K562 (cell line): Measurements from ENCODE around the gene NTPCR. TPM values are rescaled to one million over a fixed set of nuclear protein-coding genes. Genes with fewer than 3 reads are reported as not detected.

ENCODE experiments used
- FOXJ3 ChIP-seq: sonication (generic); formaldehyde crosslinking; IDR thresholded peaks from 2 replicates; pipeline ENCODE4 v1.4.0; 2020; ENCODE audit warnings: mild to moderate bottlenecking, missing genetic modification reagents
- NEUROD1 ChIP-seq: fragments of 150-350 bp; IDR thresholded peaks from 2 replicates; pipeline ENCODE4 v1.6.1; 2014; ENCODE audit warnings: borderline replicate concordance, low read length, low read depth; ENCODE audit not compliant: partially characterized antibody
- ZNF764 ChIP-seq: fragments of 250-450 bp; sonication (Bioruptor Pico); IDR thresholded peaks from 2 replicates; pipeline ENCODE4 v1.4.0; 2020; ENCODE audit warnings: low read depth, mild to moderate bottlenecking, moderate library complexity
- polyA plus RNA-seq, 8 experiments: library from polyadenylated mRNA; depleted of rRNA in 4 of 8; stranded (reverse) in 5 of 8; unstranded in 3 of 8; fragments of >200 nt; fragmentation: Nextera tagmentation in 2 of 8; fragmentation: Illumina TruSeq in 1 of 8; extraction: Ambion mirVana in 2 of 8; extraction: Trizol in 1 of 8; gene quantifications; 2 replicates each; pipeline versions ENCODE4 v1.2.1 to v1.2.3, GENCODE V29; 2011 to 2014; ENCODE audit warnings: inconsistent platforms in 1 of 8, missing spikeins in 1 of 8
- total RNA-seq, 7 experiments: library from RNA; depleted of rRNA in 6 of 7; stranded (reverse); fragments of >200 nt in 6 of 7; fragmentation: Illumina TruSeq in 2 of 7; extraction: Trizol in 2 of 7; gene quantifications; 2 replicates each; pipeline versions ENCODE4 v1.2.1 to v1.2.3, GENCODE V29; 2011 to 2021; ENCODE audit warnings: low replicate concordance in 1 of 7
- TF ChIP-seq, protein P1 (sequence below), 2 experiments: fragments of 450-650 bp in 1 of 2; sonication (generic) in 1 of 2; formaldehyde crosslinking in 1 of 2; IDR thresholded peaks; 2 replicates each; pipeline versions ENCODE4 v1.7.1 to v1.9.0; 2016 to 2022; ENCODE audit warnings: inconsistent platforms in 1 of 2, mild to moderate bottlenecking in 1 of 2, missing genetic modification reagents in 1 of 2
- TF ChIP-seq, protein P2 (sequence below): sonication (generic); formaldehyde crosslinking; IDR thresholded peaks from 2 replicates; pipeline ENCODE4 v1.8.0; 2022; ENCODE audit warnings: mild to moderate bottlenecking, low read depth, missing genetic modification reagents
- TF ChIP-seq, protein P3 (sequence below): sonication (generic); formaldehyde crosslinking; IDR thresholded peaks from 2 replicates; pipeline ENCODE4 v1.8.1; 2023; ENCODE audit warnings: mild to moderate bottlenecking, missing genetic modification reagents

The NTPCR gene
- total and polyA plus RNA-seq, 9 of the 15 experiments (the other 6 are each of a cell fraction or from before 2014, with no cell fraction given), result 19.3 to 105 (median 48.8) TPM

DNA sequence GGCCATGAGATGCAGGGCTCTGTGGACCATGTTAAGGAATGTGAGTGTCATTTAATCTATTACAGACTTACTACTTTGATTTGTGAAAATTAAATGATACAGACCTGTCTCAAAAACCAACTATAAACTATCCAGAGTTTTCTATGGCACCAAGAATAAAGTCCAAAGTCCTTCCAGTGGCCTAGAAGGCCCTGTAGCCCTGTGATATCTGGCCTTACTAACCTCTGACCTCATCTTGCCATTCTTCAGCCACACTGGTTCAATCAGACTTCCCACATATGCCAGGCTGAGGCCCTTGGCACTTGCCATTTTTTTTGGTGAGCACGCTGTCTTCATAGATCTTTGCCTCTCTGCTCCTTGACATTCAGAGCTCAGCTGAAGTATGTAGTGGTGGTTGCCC lies 7.7 kb downstream of the NTPCR start (continued):
- TF ChIP-seq, protein P1, sequence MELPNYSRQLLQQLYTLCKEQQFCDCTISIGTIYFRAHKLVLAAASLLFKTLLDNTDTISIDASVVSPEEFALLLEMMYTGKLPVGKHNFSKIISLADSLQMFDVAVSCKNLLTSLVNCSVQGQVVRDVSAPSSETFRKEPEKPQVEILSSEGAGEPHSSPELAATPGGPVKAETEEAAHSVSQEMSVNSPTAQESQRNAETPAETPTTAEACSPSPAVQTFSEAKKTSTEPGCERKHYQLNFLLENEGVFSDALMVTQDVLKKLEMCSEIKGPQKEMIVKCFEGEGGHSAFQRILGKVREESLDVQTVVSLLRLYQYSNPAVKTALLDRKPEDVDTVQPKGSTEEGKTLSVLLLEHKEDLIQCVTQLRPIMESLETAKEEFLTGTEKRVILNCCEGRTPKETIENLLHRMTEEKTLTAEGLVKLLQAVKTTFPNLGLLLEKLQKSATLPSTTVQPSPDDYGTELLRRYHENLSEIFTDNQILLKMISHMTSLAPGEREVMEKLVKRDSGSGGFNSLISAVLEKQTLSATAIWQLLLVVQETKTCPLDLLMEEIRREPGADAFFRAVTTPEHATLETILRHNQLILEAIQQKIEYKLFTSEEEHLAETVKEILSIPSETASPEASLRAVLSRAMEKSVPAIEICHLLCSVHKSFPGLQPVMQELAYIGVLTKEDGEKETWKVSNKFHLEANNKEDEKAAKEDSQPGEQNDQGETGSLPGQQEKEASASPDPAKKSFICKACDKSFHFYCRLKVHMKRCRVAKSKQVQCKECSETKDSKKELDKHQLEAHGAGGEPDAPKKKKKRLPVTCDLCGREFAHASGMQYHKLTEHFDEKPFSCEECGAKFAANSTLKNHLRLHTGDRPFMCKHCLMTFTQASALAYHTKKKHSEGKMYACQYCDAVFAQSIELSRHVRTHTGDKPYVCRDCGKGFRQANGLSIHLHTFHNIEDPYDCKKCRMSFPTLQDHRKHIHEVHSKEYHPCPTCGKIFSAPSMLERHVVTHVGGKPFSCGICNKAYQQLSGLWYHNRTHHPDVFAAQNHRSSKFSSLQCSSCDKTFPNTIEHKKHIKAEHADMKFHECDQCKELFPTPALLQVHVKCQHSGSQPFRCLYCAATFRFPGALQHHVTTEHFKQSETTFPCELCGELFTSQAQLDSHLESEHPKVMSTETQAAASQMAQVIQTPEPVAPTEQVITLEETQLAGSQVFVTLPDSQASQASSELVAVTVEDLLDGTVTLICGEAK (IDR thresholded peaks at IDR 0.05), result no peak
- TF ChIP-seq, protein P1 (CRISPR knock-in tag; IDR thresholded peaks at IDR 0.05), result no peak
- no peak for TF ChIP-seq ZNF764 (CRISPR knock-in tag)
- TF ChIP-seq, protein P2, sequence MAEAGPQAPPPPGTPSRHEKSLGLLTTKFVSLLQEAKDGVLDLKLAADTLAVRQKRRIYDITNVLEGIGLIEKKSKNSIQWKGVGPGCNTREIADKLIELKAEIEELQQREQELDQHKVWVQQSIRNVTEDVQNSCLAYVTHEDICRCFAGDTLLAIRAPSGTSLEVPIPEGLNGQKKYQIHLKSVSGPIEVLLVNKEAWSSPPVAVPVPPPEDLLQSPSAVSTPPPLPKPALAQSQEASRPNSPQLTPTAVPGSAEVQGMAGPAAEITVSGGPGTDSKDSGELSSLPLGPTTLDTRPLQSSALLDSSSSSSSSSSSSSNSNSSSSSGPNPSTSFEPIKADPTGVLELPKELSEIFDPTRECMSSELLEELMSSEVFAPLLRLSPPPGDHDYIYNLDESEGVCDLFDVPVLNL, result no peak
- TF ChIP-seq FOXJ3 (CRISPR knock-in tag), result no peak
- TF ChIP-seq, protein P3, sequence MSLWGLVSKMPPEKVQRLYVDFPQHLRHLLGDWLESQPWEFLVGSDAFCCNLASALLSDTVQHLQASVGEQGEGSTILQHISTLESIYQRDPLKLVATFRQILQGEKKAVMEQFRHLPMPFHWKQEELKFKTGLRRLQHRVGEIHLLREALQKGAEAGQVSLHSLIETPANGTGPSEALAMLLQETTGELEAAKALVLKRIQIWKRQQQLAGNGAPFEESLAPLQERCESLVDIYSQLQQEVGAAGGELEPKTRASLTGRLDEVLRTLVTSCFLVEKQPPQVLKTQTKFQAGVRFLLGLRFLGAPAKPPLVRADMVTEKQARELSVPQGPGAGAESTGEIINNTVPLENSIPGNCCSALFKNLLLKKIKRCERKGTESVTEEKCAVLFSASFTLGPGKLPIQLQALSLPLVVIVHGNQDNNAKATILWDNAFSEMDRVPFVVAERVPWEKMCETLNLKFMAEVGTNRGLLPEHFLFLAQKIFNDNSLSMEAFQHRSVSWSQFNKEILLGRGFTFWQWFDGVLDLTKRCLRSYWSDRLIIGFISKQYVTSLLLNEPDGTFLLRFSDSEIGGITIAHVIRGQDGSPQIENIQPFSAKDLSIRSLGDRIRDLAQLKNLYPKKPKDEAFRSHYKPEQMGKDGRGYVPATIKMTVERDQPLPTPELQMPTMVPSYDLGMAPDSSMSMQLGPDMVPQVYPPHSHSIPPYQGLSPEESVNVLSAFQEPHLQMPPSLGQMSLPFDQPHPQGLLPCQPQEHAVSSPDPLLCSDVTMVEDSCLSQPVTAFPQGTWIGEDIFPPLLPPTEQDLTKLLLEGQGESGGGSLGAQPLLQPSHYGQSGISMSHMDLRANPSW (CRISPR knock-in tag), result no peak
- no peak for TF ChIP-seq NEUROD1
- TF ChIP-seq, all 486 proteins: peak for 0
